ENCODE measurements around the gene SLC25A34. TPM values are rescaled to one million over a fixed set of nuclear protein-coding genes. Genes with fewer than 3 reads are reported as not detected.

Gene SLC25A34
- total and polyA plus RNA-seq, 10 of the 15 experiments (the other 5 are each of a cell fraction or from before 2014, with no cell fraction given), result 0.02 to 1.6 (median 0.39) TPM

DNA sequence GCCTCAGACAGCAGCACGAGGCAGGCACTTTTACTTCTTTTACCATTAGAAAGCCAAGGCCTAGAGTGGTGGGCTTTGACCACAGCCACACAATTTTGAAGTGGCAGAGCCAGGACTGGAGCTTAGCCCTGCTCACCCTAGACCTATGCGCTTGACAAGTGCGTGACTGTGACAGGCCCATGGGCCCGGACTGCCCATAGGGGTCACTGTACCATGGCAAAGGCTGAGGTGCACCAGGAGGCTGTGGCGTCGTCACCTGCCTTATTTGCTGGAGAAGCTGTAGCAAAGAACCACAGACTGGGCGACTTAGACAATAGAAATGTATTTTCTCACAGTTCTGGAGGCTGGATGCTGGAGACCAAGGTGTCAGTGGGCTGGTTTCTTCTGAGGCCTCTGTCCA is 3.7 kb downstream of the SLC25A34 start (continued):
- TF ChIP-seq, protein P1, sequence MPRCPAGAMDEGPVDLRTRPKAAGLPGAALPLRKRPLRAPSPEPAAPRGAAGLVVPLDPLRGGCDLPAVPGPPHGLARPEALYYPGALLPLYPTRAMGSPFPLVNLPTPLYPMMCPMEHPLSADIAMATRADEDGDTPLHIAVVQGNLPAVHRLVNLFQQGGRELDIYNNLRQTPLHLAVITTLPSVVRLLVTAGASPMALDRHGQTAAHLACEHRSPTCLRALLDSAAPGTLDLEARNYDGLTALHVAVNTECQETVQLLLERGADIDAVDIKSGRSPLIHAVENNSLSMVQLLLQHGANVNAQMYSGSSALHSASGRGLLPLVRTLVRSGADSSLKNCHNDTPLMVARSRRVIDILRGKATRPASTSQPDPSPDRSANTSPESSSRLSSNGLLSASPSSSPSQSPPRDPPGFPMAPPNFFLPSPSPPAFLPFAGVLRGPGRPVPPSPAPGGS (IDR thresholded peaks at IDR 0.05; ENCODE audit: borderline replicate concordance, insufficient read depth, low read depth, low read length, poor library complexity, severe bottlenecking), result no peak
- TF ChIP-seq TCF12 (IDR thresholded peaks at IDR 0.05; ENCODE audit: low read depth, low read length), result no peak
- TF ChIP-seq, protein P2, sequence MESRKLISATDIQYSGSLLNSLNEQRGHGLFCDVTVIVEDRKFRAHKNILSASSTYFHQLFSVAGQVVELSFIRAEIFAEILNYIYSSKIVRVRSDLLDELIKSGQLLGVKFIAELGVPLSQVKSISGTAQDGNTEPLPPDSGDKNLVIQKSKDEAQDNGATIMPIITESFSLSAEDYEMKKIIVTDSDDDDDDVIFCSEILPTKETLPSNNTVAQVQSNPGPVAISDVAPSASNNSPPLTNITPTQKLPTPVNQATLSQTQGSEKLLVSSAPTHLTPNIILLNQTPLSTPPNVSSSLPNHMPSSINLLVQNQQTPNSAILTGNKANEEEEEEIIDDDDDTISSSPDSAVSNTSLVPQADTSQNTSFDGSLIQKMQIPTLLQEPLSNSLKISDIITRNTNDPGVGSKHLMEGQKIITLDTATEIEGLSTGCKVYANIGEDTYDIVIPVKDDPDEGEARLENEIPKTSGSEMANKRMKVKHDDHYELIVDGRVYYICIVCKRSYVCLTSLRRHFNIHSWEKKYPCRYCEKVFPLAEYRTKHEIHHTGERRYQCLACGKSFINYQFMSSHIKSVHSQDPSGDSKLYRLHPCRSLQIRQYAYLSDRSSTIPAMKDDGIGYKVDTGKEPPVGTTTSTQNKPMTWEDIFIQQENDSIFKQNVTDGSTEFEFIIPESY (IDR thresholded peaks at IDR 0.05), result no peak
- no peak for TF ChIP-seq SIX5 (IDR thresholded peaks at IDR 0.05; ENCODE audit: low read depth, low read length, severe bottlenecking)
- TF ChIP-seq IKZF2 (IDR thresholded peaks at IDR 0.05), result no peak

DNA sequence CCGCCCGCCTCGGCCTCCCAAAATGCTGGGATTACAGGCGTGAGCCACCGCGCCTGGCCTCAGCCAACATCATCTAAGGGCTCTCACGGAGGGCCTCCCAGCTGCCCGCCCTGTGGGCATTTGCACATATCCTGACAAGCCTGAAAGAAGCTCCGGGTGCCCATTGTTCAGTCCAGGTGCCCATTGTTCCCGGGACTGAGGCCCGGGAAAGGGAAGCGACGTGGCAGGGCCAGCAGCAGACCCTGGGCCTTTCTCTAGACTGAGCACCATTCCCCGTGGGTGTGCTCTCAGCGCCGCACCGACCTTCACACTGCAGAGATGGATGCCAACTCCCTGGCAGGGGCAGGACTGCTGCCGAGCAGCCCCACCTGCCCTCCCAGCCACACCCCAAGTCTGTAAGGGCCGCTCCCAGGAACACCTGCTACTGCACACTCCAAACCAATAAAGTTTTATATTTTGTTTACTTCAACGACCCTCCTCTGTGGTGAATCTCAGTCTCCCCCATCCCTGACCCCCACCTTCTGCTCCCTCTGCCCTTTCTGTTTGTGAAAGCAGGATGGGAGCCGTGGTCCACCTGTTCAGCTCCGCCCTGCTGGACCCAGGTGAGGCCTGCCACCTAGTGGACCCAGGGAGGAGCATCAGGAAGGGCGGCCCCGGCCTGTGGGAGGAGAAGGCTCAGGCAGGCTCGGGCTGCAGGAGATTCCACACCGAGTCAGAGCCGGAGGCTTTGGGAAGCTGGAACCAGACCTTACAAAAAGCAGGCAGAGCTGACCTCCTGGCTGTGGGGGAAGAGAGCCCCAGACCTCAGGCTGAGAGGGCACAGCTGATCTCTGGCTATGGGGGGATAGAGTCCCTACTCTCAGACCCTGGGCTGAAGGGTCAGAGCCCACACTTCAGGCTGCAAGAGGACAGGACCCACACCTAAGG is 5.1 kb downstream of the SLC25A34 start:
- Histone ChIP-seq H4K20me1 (ENCODE audit: control insufficient read depth, insufficient read depth) (no peaks in the 10 kb centered on the region), H3K27me3 (replicated peaks in 1 of 2; ENCODE audit: control insufficient read depth in 2 of 2, insufficient read depth in 2 of 2, low read length in 1 of 2) (no peaks in the 10 kb centered on the region), H3K4me2 (ENCODE audit: control insufficient read depth, insufficient read depth) (no peak overlapping the region), H3K4me1 (ENCODE audit: control insufficient read depth, insufficient read depth, low read length) (no peaks in the 10 kb centered on the region), H3K36me3 (ENCODE audit: control insufficient read depth in 2 of 2, insufficient read depth in 2 of 2, low read length in 1 of 2) (no peaks in the 10 kb centered on the region), H3K79me2 (ENCODE audit: control insufficient read depth, insufficient read depth, low read length) (no peaks in the 10 kb centered on the region), H3K9ac (ENCODE audit: control insufficient read depth, insufficient read depth, low read length) (no peak overlapping the region), H3K9me3 (replicated peaks; ENCODE audit: control insufficient read depth, insufficient read depth, low read length) (no peaks in the 10 kb centered on the region), H3K4me3 (no peak overlapping the region), H3K27ac (ENCODE audit: control insufficient read depth, insufficient read depth) (no peak overlapping the region), H2AFZ (ENCODE audit: control insufficient read depth, low read depth, low read length) (no peak overlapping the region)
- SMC1A ChIA-PET (ENCODE audit: uncharacterized antibody, unreplicated experiment), result interaction anchor here (1.0 to 1.5 kb wide), 3 partner anchors 44 to 148 kb away, joined by 3 to 4 read pairs (median 3); no protein-coding TSS in a partner anchor
- RAD21 ChIA-PET (ENCODE audit: unreplicated experiment), result interaction anchor here (0.5 to 1.9 kb wide), 9 partner anchors 34 to 418 kb away, joined by 3 to 5 read pairs (median 4); no protein-coding TSS in a partner anchor
- DNase-seq (ENCODE audit: low read depth, low spot score) (no peak), FAIRE-seq (peak; percentile 87), ATAC-seq (peak; percentile 97)
- CTCF ChIA-PET, result interaction anchor here (0.6 to 2.2 kb wide), 17 partner anchors 9 to 418 kb away, joined by 3 to 11 read pairs (median 4); partner anchors contain the start of gene CASP9
- WGBS (ENCODE audit: insufficient coverage, insufficient replicate concordance, low lambda C conversion rate, missing lambda C conversion rate), result 53% methylated on average over 27 of the region's 27 CpGs
- no TSS peak for BruUV-seq (replicated peaks)
- intact Hi-C loops (cut with micrococcal nuclease; ENCODE audit: unreplicated experiment), result loop anchor here (2.0 to 5.0 kb wide), 2 partner anchors 146 to 304 kb away; partner anchors contain the start of gene CTRC
- in situ Hi-C loops (cut with MboI), result no loop called here
- POLR2A ChIA-PET, result interaction anchor here (0.7 kb wide), 1 partner anchor 152 kb away, joined by 5 read pairs; no protein-coding TSS in a partner anchor
- no peak for TF ChIP-seq CHD4 (IDR thresholded peaks at IDR 0.05)
- TF ChIP-seq EP300 (IDR thresholded peaks at IDR 0.05; ENCODE audit: borderline replicate concordance in 1 of 2, control insufficient read depth in 1 of 2, low read depth in 2 of 2, low read length in 2 of 2), result no peak
- TF ChIP-seq, protein P3, sequence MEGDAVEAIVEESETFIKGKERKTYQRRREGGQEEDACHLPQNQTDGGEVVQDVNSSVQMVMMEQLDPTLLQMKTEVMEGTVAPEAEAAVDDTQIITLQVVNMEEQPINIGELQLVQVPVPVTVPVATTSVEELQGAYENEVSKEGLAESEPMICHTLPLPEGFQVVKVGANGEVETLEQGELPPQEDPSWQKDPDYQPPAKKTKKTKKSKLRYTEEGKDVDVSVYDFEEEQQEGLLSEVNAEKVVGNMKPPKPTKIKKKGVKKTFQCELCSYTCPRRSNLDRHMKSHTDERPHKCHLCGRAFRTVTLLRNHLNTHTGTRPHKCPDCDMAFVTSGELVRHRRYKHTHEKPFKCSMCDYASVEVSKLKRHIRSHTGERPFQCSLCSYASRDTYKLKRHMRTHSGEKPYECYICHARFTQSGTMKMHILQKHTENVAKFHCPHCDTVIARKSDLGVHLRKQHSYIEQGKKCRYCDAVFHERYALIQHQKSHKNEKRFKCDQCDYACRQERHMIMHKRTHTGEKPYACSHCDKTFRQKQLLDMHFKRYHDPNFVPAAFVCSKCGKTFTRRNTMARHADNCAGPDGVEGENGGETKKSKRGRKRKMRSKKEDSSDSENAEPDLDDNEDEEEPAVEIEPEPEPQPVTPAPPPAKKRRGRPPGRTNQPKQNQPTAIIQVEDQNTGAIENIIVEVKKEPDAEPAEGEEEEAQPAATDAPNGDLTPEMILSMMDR (IDR thresholded peaks at IDR 0.05 in 2 of 3, conservative IDR thresholded peaks at IDR 0.05 in 1 of 3; ENCODE audit: control insufficient read depth in 2 of 3, extremely low read depth in 1 of 3, insufficient read depth in 1 of 3, low read depth in 3 of 3, low read length in 3 of 3), result peak; percentile 90 to 98 (median 97)
- TF ChIP-seq PML (IDR thresholded peaks at IDR 0.05; ENCODE audit: low read length), result no peak
- no peak for TF ChIP-seq EGR1 (IDR thresholded peaks at IDR 0.05; ENCODE audit: borderline replicate concordance in 1 of 2, low read depth in 2 of 2, low read length in 2 of 2)
- no peak for TF ChIP-seq CHD1 (IDR thresholded peaks at IDR 0.05; ENCODE audit: low read depth, low read length)
- TF ChIP-seq, protein P4, sequence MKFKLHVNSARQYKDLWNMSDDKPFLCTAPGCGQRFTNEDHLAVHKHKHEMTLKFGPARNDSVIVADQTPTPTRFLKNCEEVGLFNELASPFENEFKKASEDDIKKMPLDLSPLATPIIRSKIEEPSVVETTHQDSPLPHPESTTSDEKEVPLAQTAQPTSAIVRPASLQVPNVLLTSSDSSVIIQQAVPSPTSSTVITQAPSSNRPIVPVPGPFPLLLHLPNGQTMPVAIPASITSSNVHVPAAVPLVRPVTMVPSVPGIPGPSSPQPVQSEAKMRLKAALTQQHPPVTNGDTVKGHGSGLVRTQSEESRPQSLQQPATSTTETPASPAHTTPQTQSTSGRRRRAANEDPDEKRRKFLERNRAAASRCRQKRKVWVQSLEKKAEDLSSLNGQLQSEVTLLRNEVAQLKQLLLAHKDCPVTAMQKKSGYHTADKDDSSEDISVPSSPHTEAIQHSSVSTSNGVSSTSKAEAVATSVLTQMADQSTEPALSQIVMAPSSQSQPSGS (IDR thresholded peaks at IDR 0.05; ENCODE audit: low read length), result no peak
- no peak for TF ChIP-seq ZNF622 (IDR thresholded peaks at IDR 0.05)

Data from GM12878 (cell line).